Loucy (cell line): ENCODE measurements around the gene CFAP206.

ENCODE experiments used
- H2AFZ ChIP-seq: fragments of 200-600 bp; sonication (generic); 2 replicates; pipeline ENCODE4 v1.6.0; 2016; ENCODE audit warnings: antibody characterized with exemption, mild to moderate bottlenecking, low read length, moderate library complexity
- H3F3A ChIP-seq: fragments of 200-600 bp; 2 replicates; pipeline ENCODE4 v1.6.0; 2016; ENCODE audit warnings: antibody characterized with exemption, low read depth, mild to moderate bottlenecking
- H3K27me3 ChIP-seq: fragments of 200-600 bp; sonication (generic); 2 replicates; pipeline ENCODE4 v1.6.1; 2014; ENCODE audit warnings: low read length, mild to moderate bottlenecking; ENCODE audit not compliant: insufficient read depth, poor library complexity, severe bottlenecking
- H3K36me3 ChIP-seq: fragments of 200-600 bp; sonication (generic); 2 replicates; pipeline ENCODE4 v1.6.1; 2016; ENCODE audit warnings: low read length; ENCODE audit not compliant: insufficient read depth
- H3K4me1 ChIP-seq: fragments of 200-600 bp; sonication (generic); 2 replicates; pipeline ENCODE4 v1.5.1; 2014; ENCODE audit warnings: low read length, mild to moderate bottlenecking; ENCODE audit not compliant: insufficient read depth, poor library complexity, severe bottlenecking
- H3K4me2 ChIP-seq: fragments of 200-600 bp; sonication (generic); 2 replicates; pipeline ENCODE4 v1.6.0; 2014; ENCODE audit warnings: antibody characterized with exemption, low read length, low read depth, mild to moderate bottlenecking; ENCODE audit not compliant: poor library complexity, severe bottlenecking
- H3K4me3 ChIP-seq: fragments of 200-600 bp; sonication (generic); 2 replicates; pipeline ENCODE4 v1.5.1; 2014; ENCODE audit warnings: low read length, mild to moderate bottlenecking, mixed read lengths; ENCODE audit not compliant: poor library complexity, severe bottlenecking
- H3K79me2 ChIP-seq: fragments of 200-600 bp; sonication (generic); 2 replicates; pipeline ENCODE4 v1.6.1; 2014; ENCODE audit warnings: low read length; ENCODE audit not compliant: insufficient read depth
- H3K9ac ChIP-seq: fragments of 200-600 bp; sonication (generic); 2 replicates; pipeline ENCODE4 v1.6.0; 2014; ENCODE audit warnings: mild to moderate bottlenecking, low read depth, low read length, moderate library complexity; ENCODE audit not compliant: poor library complexity, severe bottlenecking
- H3K9me2 ChIP-seq: fragments of 200-600 bp; sonication (generic); replicated peaks from 2 replicates; pipeline ENCODE4 v1.6.1; 2016; ENCODE audit warnings: low read depth, low read length, mixed read lengths
- H3K9me3 ChIP-seq: fragments of 200-600 bp; sonication (generic); 2 replicates; pipeline ENCODE4 v1.6.1; 2014; ENCODE audit warnings: mild to moderate bottlenecking, antibody characterized with exemption, low read length, low read depth; ENCODE audit not compliant: insufficient read depth
- H4K20me1 ChIP-seq: fragments of 200-600 bp; sonication (generic); 2 replicates; pipeline ENCODE4 v1.6.0; 2014; ENCODE audit warnings: antibody characterized with exemption, low read length, mild to moderate bottlenecking; ENCODE audit not compliant: insufficient read depth, poor library complexity, severe bottlenecking
- EZH2phosphoT487 ChIP-seq: fragments of 200-600 bp; IDR thresholded peaks from 2 replicates; pipeline ENCODE4 v1.6.1; 2018; ENCODE audit warnings: antibody characterized with exemption, mild to moderate bottlenecking, moderate library complexity, borderline replicate concordance
- TF ChIP-seq, protein P1 (sequence below): fragments of 200-600 bp; sonication (generic); conservative IDR thresholded peaks from 2 replicates; pipeline ENCODE4 v1.5.1; 2014; ENCODE audit warnings: mild to moderate bottlenecking, antibody characterized with exemption, low read length

Gene CFAP206

DNA sequence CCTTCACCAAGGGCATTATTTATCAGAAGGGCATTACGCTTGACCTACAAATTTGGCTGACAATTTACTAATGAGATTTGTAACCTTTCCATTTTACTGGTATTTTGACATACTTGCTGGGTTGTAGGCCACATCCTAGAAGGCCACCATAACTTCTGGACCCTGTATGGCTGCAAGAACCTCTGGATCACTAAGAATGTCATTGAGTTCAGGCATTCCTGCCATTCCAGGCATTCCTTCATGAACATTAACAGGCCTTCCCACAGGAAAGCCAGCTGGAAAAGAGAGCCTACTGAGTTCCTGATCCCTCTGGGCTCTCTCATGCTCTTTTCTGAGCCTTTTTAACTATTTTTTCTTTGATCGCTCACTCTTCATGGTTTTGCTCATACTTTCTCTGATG, 36.6 kb downstream of the CFAP206 start:
- no peaks in the 10 kb centered on the region for H3K27me3 ChIP-seq
- H3K9me3 ChIP-seq = no peaks in the 10 kb centered on the region
- no peak overlapping the region for H3K9ac ChIP-seq
- TF ChIP-seq, protein P1, sequence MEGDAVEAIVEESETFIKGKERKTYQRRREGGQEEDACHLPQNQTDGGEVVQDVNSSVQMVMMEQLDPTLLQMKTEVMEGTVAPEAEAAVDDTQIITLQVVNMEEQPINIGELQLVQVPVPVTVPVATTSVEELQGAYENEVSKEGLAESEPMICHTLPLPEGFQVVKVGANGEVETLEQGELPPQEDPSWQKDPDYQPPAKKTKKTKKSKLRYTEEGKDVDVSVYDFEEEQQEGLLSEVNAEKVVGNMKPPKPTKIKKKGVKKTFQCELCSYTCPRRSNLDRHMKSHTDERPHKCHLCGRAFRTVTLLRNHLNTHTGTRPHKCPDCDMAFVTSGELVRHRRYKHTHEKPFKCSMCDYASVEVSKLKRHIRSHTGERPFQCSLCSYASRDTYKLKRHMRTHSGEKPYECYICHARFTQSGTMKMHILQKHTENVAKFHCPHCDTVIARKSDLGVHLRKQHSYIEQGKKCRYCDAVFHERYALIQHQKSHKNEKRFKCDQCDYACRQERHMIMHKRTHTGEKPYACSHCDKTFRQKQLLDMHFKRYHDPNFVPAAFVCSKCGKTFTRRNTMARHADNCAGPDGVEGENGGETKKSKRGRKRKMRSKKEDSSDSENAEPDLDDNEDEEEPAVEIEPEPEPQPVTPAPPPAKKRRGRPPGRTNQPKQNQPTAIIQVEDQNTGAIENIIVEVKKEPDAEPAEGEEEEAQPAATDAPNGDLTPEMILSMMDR = no peak
- no peak for TF ChIP-seq EZH2phosphoT487
- H4K20me1 ChIP-seq = no peaks in the 10 kb centered on the region
- no peaks in the 10 kb centered on the region for H3K4me1 ChIP-seq
- no peaks in the 10 kb centered on the region for H3K36me3 ChIP-seq
- H2AFZ ChIP-seq = no peak overlapping the region
- no peaks in the 10 kb centered on the region for H3K79me2 ChIP-seq
- no peaks in the 10 kb centered on the region for H3F3A ChIP-seq
- no peak overlapping the region for H3K4me2 ChIP-seq
- no peak overlapping the region for H3K4me3 ChIP-seq
- H3K9me2 ChIP-seq = no peaks in the 10 kb centered on the region

DNA sequence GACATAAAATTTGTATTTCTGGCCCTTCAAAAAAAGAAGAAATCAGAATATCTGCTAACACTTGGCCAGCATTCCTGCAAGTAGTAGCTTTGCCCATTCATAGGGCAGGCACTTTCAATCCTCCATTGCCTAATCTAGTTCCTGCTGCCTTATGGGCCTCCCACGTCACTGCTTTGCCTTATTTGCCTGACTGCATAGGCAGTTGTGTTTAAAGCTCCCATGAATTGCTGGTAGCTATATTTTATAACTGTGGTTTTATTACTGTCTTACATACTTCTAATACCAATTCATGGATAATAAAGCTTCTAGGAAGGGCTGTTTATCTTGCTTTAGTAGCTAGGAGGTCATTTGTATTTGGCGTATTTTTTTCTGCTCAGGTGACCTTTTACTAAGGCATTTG, 57.3 kb downstream of the CFAP206 start:
- TF ChIP-seq, protein P1 = no peak
- TF ChIP-seq EZH2phosphoT487 = no peak
- no peaks in the 10 kb centered on the region for H3K9me3 ChIP-seq
- no peak overlapping the region for H3K4me2 ChIP-seq
- H3K4me1 ChIP-seq = no peaks in the 10 kb centered on the region
- no peaks in the 10 kb centered on the region for H4K20me1 ChIP-seq
- H2AFZ ChIP-seq = no peak overlapping the region
- H3K79me2 ChIP-seq = no peaks in the 10 kb centered on the region
- peaks cover 20% of the 10 kb centered on the region for H3K27me3 ChIP-seq
- no peak overlapping the region for H3K9ac ChIP-seq
- H3K36me3 ChIP-seq = no peaks in the 10 kb centered on the region
- no peaks in the 10 kb centered on the region for H3K9me2 ChIP-seq
- no peak overlapping the region for H3K4me3 ChIP-seq
- H3F3A ChIP-seq = no peaks in the 10 kb centered on the region

DNA sequence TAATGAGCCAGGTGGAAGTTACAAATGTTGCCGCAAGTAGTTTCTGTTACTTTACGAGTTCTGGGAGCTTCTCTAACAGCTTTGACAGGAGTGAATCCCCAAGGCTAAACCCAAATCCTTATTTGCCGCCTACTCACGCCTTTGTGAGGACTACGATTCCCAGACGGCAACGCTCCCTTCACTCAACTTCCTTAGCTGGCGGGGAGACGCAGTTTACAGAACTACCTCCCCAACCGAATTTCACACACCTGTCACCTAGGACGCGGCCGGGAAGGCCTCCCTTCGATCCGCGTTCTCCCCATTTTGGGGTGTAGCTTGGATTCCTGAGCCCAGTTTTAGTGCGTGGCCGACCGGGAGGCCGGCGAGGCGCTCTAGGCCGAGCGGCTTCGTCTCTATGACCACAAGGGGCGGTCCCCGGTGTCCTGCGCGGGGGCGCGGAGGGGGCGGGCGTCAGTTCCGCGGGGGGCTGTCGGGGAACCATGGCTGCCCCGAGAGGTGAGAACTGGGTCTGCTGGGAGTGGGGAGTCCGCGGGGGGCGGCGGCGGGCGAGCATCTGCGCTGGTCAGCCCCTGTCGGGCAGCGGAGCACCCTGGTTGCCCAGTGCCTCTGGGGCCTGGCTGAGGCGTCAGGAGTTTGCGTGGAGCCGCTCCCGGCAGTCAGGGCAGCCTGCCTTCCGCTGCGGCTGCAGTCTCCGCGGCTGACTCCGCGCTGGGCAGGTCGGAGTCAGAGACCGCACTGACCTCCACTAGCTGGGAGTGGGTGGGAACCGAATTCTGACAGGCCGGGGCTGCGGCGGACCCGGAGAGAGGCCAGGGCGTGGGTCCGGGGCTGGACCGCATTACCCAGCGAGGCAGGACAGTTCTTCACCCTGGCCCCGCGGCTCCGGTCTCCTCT, 65.0 kb downstream of the CFAP206 start, which contains the start of gene SLC35A1:
Gene SLC35A1, plus strand, starts transcription at position 450 of the 894 bp plus-strand sequence. Its CDS starts 30 bp downstream, at position 480.
- Histone ChIP-seq H3K9ac (peak within 1 kb of the TSS; percentile 69), H3K27me3 (peaks cover 2% of the 10 kb centered on the region), H3K4me3 (peak within 1 kb of the TSS; percentile 80), H4K20me1 (no peaks in the 10 kb centered on the region), H2AFZ (peak within 1 kb of the TSS; percentile 96), H3F3A (no peaks in the 10 kb centered on the region), H3K79me2 (peaks cover 16% of the 10 kb centered on the region; the same call in 1 of the 2 replicates), H3K9me3 (no peaks in the 10 kb centered on the region), H3K4me1 (peaks cover 23% of the 10 kb centered on the region), H3K4me2 (peak within 1 kb of the TSS; percentile 94), H3K36me3 (no peaks in the 10 kb centered on the region), H3K9me2 (no peaks in the 10 kb centered on the region)
- TF ChIP-seq EZH2phosphoT487 = no peak
- TF ChIP-seq, protein P1 = no peak
